Tibial artery (tissue), 4 donors: ENCODE data around the gene COG3.
"Not testable (repeated sequence)": the region's sequence is repeated elsewhere in the genome, so short reads cannot be mapped to it uniquely, and the experiment has no call there.

Experiments
- DNase-seq, 2 donors: peaks; one replicate each; pipeline ENCODE4 v3.0.0-alpha.2; 2019
- H3K27ac ChIP-seq, 2 donors: fragments of 200-600 bp; sonication (generic) in 1 of 2; 1 replicate in 1 of 2; 2 replicates in 1 of 2; pipeline ENCODE4 v1.5.1; 2018 to 2019; ENCODE audit warnings: mild to moderate bottlenecking in 1 of 2
- H3K27me3 ChIP-seq, 2 donors: fragments of 200-600 bp; sonication (generic) in 1 of 2; one replicate each; pipeline versions ENCODE4 v1.5.1 to v1.6.0; 2016 to 2019
- H3K36me3 ChIP-seq, 3 donors: fragments of 200-600 bp; sonication (generic) in 2 of 3; one replicate each; pipeline ENCODE4 v1.5.1; 2016 to 2019; ENCODE audit warnings: mild to moderate bottlenecking in 2 of 3
- H3K4me1 ChIP-seq, 4 donors: fragments of 200-600 bp; sonication (generic) in 2 of 4; 1 replicate in 3 of 4; 2 replicates in 1 of 4; pipeline ENCODE4 v1.5.1; 2016 to 2019
- H3K4me3 ChIP-seq, 2 donors: fragments of 200-600 bp; sonication (generic) in 1 of 2; 1 replicate in 1 of 2; 2 replicates in 1 of 2; pipeline ENCODE4 v1.5.1; 2018 to 2019; ENCODE audit warnings: mild to moderate bottlenecking in 2 of 2
- H3K9me3 ChIP-seq, 3 donors: fragments of 200-600 bp; sonication (generic) in 1 of 3; one replicate each; pipeline ENCODE4 v1.5.1; 2016 to 2019
- intact Hi-C: fragments of 100-400 bp; cut with DNase I; formaldehyde crosslinking; loops from one replicate; pipeline ENCODE4 v1.15.0; 2023; ENCODE audit warnings: low total_unique reads
- TF ChIP-seq, protein P1 (sequence below), 2 experiments: fragments of 200-600 bp in 1 of 2; fragments of 450-650 bp in 1 of 2; IDR thresholded peaks; one replicate each; pipeline ENCODE4 v1.5.1; 2017 to 2019; ENCODE audit warnings: antibody characterized with exemption in 2 of 2, mild to moderate bottlenecking in 1 of 2, moderate library complexity in 1 of 2

COG3 gene

DNA sequence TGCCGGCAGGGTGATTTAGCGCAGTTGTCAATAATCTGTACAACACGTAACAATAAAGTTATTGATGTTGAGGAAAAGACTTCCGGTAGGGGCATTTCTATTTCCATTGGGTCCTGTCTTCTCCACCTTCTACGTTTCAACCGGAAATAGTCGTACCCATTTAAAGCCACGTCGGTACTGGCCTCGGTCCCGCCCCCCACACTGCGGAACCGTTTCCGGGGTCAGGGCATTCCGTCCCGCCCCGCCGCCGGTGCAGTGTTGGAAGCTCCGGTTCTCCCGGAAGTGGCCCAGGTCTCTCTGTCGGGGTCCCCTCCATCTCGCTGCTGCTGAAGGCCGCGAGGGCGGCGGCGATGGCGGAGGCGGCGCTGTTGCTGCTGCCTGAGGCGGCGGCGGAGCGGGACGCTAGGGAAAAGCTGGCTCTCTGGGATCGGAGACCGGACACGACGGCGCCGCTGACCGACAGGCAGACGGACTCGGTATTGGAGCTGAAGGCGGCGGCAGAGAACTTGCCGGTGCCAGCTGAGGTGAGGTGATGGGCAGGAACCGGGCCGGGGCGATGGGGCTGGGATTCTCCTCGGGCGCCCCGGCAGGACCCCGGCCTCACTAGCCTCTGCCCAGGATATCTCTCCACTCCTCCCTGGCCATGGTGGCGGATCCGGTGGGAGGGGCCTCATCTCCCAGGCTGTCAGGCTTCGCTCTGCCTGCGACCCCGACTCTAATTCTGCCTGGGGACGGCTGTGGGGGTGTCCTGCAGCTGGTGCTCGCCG is at the start of gene COG3:
Gene COG3, plus strand, starts transcription at position 253 of the 767 bp plus-strand sequence. Its CDS starts 98 bp downstream, at position 351.
- TF ChIP-seq, protein P1, sequence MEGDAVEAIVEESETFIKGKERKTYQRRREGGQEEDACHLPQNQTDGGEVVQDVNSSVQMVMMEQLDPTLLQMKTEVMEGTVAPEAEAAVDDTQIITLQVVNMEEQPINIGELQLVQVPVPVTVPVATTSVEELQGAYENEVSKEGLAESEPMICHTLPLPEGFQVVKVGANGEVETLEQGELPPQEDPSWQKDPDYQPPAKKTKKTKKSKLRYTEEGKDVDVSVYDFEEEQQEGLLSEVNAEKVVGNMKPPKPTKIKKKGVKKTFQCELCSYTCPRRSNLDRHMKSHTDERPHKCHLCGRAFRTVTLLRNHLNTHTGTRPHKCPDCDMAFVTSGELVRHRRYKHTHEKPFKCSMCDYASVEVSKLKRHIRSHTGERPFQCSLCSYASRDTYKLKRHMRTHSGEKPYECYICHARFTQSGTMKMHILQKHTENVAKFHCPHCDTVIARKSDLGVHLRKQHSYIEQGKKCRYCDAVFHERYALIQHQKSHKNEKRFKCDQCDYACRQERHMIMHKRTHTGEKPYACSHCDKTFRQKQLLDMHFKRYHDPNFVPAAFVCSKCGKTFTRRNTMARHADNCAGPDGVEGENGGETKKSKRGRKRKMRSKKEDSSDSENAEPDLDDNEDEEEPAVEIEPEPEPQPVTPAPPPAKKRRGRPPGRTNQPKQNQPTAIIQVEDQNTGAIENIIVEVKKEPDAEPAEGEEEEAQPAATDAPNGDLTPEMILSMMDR (IDR thresholded peaks at IDR 0.05), result peak; percentile 37 to 61
- intact Hi-C loops, result loop anchor here (1.0 kb wide), 1 partner anchor 47 kb away; the partner anchor contains the start of gene SLC25A30
- Histone ChIP-seq H3K27ac (peak within 1 kb of the TSS; percentile 92 to 98), H3K4me1 (peaks cover 0 to 38% (median 25%) of the 10 kb centered on the region in 4 donors), H3K9me3 (no peaks in the 10 kb centered on the region), H3K4me3 (peak within 1 kb of the TSS; percentile 90 to 99), H3K27me3 (no peaks in the 10 kb centered on the region), H3K36me3 (no peaks in the 10 kb centered on the region)
- DNase-seq, result peak; percentile 94 to 97

GRCh38 chr13:45415112-45415511 is 49.6 kb upstream of the COG3 start:
- TF ChIP-seq, protein P1 (IDR thresholded peaks at IDR 0.05), result no peak
- intact Hi-C loops, result no loop called here
- Histone ChIP-seq H3K27ac (peak overlapping the region; percentile 71 to 75), H3K36me3 (peaks cover 0 to 10% (median 8%) of the 10 kb centered on the region in 3 donors), H3K9me3 (no peaks in the 10 kb centered on the region), H3K4me1 (peaks cover 0 to 39% (median 24%) of the 10 kb centered on the region in 4 donors), H3K27me3 (no peaks in the 10 kb centered on the region), H3K4me3 (peak overlapping the region; percentile 42 to 50)
- DNase-seq, result no peak

DNA sequence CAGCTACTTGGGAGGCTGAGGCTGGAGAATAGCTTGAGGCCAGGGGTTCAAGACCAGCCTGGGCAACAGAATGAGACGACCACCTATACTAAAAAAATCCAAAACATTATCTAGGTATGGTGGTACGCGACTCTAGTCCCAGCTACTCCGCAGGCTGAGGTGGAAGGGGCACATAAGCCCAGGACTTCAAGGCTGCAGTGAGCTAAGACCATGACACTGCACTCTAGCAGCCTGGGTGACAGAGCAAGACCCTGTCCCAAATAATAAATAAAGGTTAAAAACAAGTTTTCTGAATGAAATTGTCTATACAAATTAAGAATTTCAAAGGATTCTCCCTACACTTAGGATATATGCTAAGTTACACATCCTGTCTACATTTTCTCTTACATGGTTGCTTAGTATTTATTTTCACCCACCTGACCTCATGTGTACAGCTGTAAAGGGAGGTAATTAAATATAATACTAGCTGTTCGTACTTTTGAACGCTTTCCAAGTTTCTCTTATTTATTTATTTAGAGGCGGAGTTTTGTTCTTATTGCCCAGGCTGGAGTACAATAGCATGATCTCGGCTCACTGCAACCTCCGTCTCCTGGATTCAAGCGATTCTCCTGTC is 48.1 kb upstream of the COG3 start:
- H3K9me3 ChIP-seq, result no peaks in the 10 kb centered on the region
- intact Hi-C loops, result no loop called here
- H3K27me3 ChIP-seq, result no peaks in the 10 kb centered on the region
- no peak for DNase-seq
- peaks cover 0 to 39% (median 24%) of the 10 kb centered on the region in 4 donors for H3K4me1 ChIP-seq
- TF ChIP-seq, protein P1 (IDR thresholded peaks at IDR 0.05), result no peak
- H3K4me3 ChIP-seq, result peak overlapping the region; percentile 62 to 86
- H3K36me3 ChIP-seq, result no peaks in the 10 kb centered on the region
- H3K27ac ChIP-seq, result peak overlapping the region; percentile 80 to 82

DNA sequence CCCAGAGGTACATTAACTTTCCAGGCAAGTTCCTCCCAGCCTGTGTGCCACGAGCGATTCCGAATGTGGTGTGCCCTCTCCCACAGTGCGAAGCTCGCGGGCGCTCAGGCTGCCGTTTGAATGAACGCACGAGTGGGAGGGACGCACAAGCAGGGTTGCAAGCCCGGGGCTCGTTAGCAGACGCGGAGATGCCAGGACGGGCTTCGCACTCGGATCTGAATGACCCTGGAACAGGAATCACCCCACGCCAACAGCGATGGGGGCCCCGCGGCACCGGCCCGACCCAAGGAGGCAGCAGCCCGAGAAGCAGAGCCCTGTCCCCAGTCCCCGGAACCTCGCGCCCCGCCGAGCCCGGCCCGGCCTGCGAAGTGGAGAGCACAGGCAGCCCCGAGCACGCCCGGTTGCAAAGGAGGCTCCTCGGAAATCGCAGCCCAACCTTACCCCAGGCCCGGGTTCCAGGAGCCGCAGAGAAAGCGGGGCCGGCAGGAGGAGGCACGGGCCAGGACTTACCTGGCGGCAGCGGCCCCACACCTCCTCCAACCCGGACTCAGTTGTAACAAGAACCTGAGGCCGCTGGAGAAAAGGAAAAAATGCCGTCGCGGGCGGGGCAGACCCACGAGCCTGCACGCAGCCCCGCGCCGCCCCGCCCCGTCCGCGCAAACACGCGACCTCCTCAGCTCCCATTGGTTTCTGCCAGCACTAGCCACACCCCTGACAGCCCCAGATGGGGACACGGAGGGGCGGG is 46.8 kb upstream of the COG3 start, which contains the start of gene SLC25A30:
Gene SLC25A30, minus strand, starts transcription at position 584 of the 745 bp plus-strand sequence. CDS start 6,948 bp downstream, outside the sequence.
- H3K4me3 ChIP-seq, result peak within 1 kb of the TSS; percentile 62 to 86
- TF ChIP-seq, protein P1 (IDR thresholded peaks at IDR 0.05), result no peak
- H3K9me3 ChIP-seq, result no peaks in the 10 kb centered on the region
- intact Hi-C loops, result loop anchor here (1.0 kb wide), 1 partner anchor 46 kb away; the partner anchor contains the start of gene COG3
- no peaks in the 10 kb centered on the region for H3K27me3 ChIP-seq
- H3K4me1 ChIP-seq, result peaks cover 0 to 34% (median 22%) of the 10 kb centered on the region in 4 donors
- DNase-seq, result peak; percentile 95 to 97
- no peaks in the 10 kb centered on the region for H3K36me3 ChIP-seq
- H3K27ac ChIP-seq, result peak within 1 kb of the TSS; percentile 80 to 82

GRCh38 chr13:45419389-45419788 is 45.4 kb upstream of the COG3 start:
- H3K27me3 ChIP-seq, H3K27ac ChIP-seq, H3K36me3 ChIP-seq, H3K4me3 ChIP-seq, DNase-seq, intact Hi-C loops, H3K9me3 ChIP-seq: not testable (repeated sequence)
- peaks cover 0 to 23% (median 19%) of the 10 kb centered on the region in 4 donors for H3K4me1 ChIP-seq
